Thyroid gland (tissue), 4 donors: ENCODE data around the gene MANBA.

Experiments
- CTCF ChIP-seq, 6 experiments: fragments of 200-600 bp in 3 of 6; fragments of 450-650 bp in 3 of 6; sonication (generic) in 3 of 6; IDR thresholded peaks; one replicate each; pipeline ENCODE4 v1.5.1; 2016 to 2019; ENCODE audit warnings: antibody characterized with exemption in 6 of 6, mild to moderate bottlenecking in 2 of 6, inconsistent platforms in 1 of 6, moderate library complexity in 1 of 6
- POLR2A ChIP-seq, 2 donors: fragments of 450-650 bp; IDR thresholded peaks; one replicate each; pipeline ENCODE4 v1.6.1; 2017; ENCODE audit warnings: antibody characterized with exemption in 2 of 2, mild to moderate bottlenecking in 2 of 2, moderate library complexity in 1 of 2

GRCh38 chr4:102778720-102779119 lies 18.0 kb upstream of the MANBA start:
- no peak for TF ChIP-seq CTCF (IDR thresholded peaks at IDR 0.05)
- no peak for TF ChIP-seq POLR2A (IDR thresholded peaks at IDR 0.05)
